HS-27A (cell line): ENCODE data around the gene C10orf53.
"Not testable (repeated sequence)": the region's sequence is repeated elsewhere in the genome, so short reads cannot be mapped to it uniquely, and the experiment has no call there.

Experiments
- DNase-seq: peaks from one replicate; pipeline ENCODE4 v3.0.0-alpha.2; 2012; ENCODE audit warnings: low read depth, missing footprints

The C10orf53 gene

GRCh38 chr10:49688261-49688846 lies 8.9 kb downstream of the C10orf53 start:
- no peak for DNase-seq

DNA sequence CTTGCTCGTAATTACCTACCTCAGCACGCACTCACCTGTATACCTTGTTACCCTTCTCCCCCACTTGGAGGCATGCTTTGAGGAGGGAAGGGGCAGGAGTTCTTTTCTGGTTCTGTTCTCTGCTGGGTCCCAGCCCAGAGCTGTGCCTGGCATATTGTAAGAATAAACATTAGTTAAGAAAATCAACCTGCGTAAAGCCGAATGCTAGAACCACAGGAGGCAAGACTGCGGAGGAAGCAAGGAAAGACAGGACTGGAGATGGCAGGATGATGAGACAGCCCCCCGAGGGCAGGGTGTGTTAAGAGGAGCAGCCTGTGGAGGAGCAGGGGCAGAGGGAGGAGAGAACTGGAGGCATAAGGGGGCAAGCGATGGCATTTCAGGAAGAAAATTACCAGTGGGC lies 9.5 kb downstream of the C10orf53 start:
- no peak for DNase-seq

DNA sequence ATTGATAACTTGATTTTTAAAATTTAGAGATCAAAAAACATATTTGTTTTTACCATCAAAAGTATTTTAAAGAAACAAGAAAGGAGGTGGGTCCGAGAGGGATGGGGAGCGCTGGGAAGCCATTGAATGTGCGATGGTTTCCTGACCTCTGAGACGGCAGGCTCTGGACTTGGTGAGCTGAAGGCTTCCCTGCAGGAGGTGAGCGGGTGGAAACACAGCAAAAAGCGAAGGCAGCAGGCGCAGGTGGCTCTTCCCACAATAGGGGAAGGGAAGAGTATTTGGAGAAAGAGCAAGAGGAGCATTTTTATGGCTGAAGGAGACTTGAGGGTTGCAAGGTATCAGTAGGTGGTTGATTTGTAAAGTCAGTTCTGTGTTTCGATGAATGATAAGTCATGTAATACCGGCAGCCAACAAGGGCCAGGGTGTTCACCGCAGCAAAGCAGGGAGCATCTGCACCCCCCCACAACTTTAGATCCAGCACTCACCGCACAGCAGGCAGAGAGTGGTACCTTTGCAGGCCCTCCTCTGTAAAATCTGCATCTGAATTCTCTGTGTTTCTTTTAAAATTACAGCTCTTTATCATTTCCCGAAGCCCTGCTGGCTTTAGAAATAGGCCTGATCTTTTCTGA lies 10.5 kb downstream of the C10orf53 start:
- DNase-seq, result no peak

DNA sequence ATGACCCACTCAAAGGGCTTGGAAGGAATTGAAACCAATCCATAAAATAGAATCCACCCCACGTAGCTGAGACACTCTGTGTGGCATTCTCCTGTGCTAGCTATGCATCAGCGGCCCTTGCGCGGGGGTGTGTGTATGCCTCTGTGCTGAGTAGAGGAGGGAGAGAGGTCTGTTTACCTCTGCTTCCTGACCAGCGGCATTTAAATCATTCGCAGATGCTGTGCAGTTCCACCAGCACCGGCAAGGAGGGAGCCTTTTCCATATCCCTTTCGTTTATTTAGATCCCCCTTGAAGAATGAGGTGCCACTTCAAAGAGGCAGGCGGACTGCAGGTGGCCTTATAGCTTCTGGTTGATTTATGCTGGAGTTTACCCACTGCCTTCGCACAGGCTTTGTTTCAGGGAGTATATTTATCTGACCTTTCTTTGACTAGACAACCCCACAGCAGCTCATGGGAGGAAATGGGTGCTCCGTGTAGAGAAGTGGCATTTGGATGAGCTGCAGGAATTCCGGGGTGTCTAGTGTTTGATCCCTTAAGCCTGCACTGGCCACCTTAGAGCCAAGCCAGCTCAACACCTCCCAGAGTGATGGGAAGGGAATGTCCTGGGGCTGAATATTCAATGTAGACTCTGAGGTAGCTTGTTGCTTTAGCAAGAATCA lies 11.4 kb downstream of the C10orf53 start:
- DNase-seq, result no peak

DNA sequence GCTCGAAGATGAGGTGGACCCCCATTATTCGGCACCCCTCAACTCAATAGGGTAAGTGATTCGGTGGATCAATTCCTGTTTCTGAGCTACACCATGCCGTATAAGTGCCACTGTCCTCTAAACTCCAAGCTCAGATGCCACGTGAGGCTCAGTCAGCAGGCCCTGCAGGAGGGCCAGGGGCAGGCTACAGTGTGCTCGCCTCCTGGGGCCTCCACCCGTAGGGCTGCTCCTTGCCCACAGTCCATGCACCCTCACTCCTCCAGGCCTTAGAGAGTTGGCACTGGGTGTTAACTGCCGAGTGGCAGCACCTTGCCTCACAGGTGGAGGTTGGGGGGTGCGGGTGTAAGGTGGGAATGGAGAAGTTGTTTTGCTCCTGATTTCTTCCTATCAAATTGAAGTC lies 12.1 kb downstream of the C10orf53 start:
- DNase-seq, result no peak

DNA sequence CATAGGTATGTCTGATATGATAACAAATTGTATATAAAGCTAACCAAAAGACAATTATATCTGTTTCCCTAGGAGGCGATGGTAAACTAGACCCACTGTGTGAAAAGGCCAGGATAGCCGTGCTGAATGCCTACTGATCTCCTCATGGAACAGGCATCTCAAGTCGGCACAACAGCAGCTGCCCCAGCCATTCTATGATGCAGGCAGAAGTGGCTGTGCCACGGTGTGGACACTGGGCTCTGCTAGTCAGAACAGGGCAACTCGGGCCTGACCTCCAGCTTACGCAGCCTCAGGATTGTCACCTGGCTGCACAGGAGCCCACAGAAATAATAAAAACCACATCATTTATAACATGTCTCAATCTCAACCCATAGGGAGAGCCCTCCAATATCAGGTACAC lies 15.0 kb downstream of the C10orf53 start:
- DNase-seq, result no peak

DNA sequence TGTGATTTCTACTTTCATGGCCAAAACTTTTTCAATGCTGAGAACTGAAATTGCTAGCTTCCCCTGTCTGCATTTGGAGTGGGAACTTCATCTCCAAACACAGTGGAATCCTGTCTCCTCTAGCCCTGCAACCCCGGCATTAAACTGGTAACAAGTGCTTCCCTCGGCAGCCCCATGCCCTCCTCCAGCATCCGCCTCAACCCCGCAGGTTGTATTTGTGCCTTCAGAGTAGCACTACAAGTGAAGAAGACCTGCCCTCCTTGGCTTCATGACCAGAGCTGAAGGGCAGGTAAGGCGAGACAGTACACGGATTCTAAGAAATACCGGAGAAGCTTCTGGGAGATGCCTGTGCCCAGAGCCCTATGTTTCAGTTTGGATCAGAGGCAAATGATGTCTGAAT lies 16.9 kb downstream of the C10orf53 start:
- DNase-seq, result no peak

DNA sequence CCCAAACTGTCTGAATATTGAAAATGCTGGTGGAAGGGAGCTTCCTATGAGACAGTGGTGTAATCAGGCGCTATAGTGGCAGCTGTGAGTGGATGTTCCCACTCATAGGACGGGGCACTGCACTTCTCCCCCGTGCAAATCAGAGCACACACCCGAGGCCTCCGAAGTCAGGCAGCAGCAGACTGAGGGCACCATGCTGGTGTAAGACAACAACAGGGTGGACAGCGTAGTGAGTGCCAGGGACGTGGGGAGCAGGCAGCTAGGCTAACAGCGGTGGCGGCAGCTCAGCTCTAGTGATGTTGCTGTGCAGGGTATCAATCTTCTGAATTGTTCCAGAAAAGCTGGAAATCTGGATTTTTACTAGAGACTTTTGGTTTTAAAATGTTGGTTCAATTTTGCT lies 19.2 kb downstream of the C10orf53 start:
- DNase-seq, result no peak

GRCh38 chr10:49700211-49700610 lies 20.8 kb downstream of the C10orf53 start:
- DNase-seq, result no peak

DNA sequence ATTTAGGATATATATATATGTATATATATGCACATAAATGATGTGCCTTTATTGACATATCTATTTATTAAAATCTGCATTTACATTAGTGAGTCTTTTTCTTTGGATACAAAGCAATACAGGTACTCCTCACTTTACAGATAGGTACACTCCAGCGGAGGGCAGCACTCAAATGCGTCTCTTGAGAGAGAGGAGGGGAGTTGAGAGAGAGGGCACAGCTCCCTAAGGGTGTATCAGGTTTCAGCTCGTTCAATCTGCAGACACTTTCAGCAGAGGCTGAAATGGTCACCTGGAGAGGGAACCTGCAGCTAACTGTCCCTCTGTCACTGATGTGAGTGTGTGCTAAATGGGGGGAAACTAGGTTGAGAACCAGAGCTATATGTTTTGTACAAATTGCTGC lies 21.5 kb downstream of the C10orf53 start:
- DNase-seq, result no peak

DNA sequence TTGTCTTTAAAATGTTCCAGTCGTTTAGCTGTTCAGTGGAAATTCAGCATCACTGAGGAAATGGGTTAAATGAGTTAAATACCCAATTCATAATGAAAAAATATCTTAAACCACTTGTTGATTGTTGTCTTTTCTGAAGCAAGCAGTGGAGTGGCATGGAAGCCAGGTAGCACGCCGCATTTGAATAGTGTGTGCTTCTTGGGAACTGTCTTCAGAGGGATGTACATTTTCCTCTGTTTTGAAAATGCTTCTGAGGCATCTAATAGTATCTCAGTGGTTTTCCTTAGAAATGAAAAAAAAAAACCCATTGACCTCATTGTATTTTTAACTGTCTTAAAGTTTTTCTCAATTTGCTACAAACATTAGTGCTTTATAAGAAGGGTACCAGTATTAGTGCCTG lies 28.1 kb downstream of the C10orf53 start:
- no peak for DNase-seq

DNA sequence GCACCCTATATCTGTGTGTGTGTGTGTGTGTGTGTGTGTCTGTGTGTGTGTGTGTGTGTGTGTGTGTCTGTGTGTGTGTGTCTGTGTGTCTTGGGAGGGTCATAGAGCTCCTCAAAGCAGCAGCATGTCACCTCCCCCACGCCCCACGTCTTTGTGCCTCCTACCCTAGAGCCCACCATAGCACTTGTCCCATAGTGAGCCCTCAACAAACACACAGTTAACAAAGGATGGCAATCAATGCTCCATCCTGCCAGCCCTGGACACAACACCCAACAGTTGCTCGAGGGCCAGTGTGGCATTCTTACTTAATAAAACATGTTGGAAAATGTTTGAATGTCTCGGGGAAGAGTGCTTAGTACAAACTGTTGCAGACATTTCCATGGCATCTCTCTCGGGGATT lies 30.5 kb downstream of the C10orf53 start:
- no peak for DNase-seq

DNA sequence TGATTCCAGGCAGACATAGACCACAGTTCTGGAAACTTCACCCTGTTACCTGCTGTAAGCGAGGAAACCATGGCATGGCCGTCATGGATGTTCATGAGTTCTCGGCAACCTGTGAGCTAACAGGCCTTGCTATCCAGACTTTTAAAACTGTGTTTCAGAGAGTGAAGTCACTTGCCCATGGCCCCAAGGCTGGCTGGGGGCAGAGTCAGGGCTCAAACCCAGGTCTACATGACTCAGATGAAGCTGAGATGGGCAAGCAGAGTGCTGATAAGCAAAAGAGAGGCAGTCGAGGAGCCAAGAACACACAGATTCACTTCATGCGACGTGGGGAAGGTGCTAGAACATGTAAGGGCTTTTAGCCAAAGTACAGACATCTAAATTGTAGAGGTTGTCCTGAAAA lies 31.5 kb downstream of the C10orf53 start:
- no peak for DNase-seq

- no peak for DNase-seq
These were observed 32.0 kb downstream of the C10orf53 start for GRCh38 chr10:49711481-49711880.

DNA sequence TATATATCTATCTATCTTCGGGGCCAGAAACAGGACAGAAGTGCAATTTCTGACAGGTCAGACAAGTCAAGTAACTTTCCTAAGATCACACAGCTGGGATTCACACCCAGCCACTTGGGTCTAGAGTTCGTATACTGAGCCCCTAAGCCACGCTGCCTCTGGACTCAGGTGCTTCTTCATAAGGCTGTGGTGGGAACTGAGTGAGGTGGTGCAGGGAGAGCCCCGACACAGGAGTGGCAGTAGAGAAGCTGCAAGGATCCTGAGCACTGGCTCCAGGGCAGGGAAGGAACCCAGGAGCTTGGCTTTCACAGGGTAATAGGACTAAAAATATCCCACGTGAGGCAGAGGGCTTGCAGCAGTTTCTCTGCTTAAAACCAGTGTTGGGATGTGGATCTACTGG lies 33.8 kb downstream of the C10orf53 start:
- no peak for DNase-seq

- DNase-seq, result not testable (repeated sequence)
These were observed 35.7 kb downstream of the C10orf53 start for GRCh38 chr10:49715157-49715556.

- DNase-seq, result no peak
These were observed 47.1 kb downstream of the C10orf53 start for GRCh38 chr10:49726593-49726992.

DNA sequence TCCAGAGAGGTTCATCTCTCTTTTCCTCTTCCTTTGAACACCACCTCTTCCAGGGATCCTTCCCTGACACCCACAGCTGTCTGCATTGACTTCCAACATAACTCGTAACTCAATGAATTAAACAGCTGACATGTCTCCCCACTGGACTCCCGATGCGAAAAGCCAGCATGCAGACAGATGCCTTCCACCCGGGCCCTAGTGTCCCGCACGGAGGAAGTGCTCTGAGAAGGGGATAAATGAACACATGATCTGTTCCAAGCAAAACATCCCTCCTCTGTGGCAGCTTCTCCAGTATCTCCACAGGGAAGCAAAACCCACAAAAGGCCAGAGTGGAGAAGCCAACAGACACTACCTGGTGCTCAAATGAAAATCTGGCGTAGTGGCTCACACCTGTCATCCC lies 54.4 kb downstream of the C10orf53 start:
- no peak for DNase-seq

GRCh38 chr10:49734676-49735075 lies 55.2 kb downstream of the C10orf53 start:
- no peak for DNase-seq

GRCh38 chr10:49735161-49735560 lies 55.7 kb downstream of the C10orf53 start:
- no peak for DNase-seq

- no peak for DNase-seq
These were observed 56.6 kb downstream of the C10orf53 start for GRCh38 chr10:49735848-49736563.

DNA sequence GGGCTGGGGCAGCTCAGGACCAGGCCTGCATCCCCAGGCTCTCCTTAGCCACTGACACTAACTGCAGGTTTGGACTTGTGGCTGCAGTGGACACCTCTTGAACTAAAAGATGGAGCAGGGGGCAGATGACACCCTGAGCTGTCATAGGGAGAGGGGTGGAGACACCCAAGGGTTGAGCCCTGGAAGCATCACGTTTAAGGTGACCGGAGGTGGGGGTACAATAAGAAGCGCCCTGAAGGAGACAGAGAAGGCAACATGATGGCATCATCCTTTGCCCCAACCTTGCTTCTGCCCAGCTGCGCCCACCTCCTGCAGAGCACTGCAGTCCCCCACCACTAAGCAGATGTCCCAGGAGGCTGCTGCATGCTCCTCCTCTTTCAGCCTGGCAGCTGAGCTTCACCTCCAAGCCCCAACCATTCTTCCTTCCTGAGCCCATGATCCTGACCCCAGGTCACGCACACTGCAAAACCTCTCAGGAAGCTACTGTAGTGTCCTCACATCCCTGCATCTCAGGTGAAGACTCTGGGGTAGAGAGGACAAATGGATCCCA lies 57.2 kb downstream of the C10orf53 start:
- DNase-seq, result no peak
